Right cardiac atrium (tissue), 5 donors: ENCODE results near the gene GLIPR2. TPM values are rescaled to one million over a fixed set of nuclear protein-coding genes. Genes with fewer than 3 reads are reported as not detected.

Source experiments
- ATAC-seq, 2 donors: fragments of 200-7000 bp; cut with Tn5 transposase; one replicate each; pipeline versions ENCODE4 v1.8.0 to v1.9.1; 2020; ENCODE audit warnings: moderate library complexity in 2 of 2, mild to moderate bottlenecking in 1 of 2
- DNase-seq, 3 donors: peaks; one replicate each; pipeline ENCODE4 v3.0.0-alpha.2; 2020
- H3K27ac ChIP-seq: one replicate; pipeline ENCODE4 v1.5.1; 2013; ENCODE audit warnings: mild to moderate bottlenecking, low read length, control low read depth, moderate library complexity
- H3K27me3 ChIP-seq: one replicate; pipeline ENCODE4 v1.6.1; 2013; ENCODE audit not compliant: control insufficient read depth, insufficient read depth
- H3K4me1 ChIP-seq: one replicate; pipeline ENCODE4 v1.6.1; 2013; ENCODE audit warnings: low read length; ENCODE audit not compliant: control insufficient read depth, insufficient read depth
- H3K4me3 ChIP-seq: one replicate; pipeline ENCODE4 v1.5.1; 2013; ENCODE audit warnings: low read length, control low read depth
- H3K9me3 ChIP-seq: one replicate; pipeline ENCODE4 v1.6.1; 2013; ENCODE audit warnings: low read length; ENCODE audit not compliant: control insufficient read depth
- WGBS: extraction: QIAGEN DNeasy Blood & Tissue Kit; methylation state at CpG from one replicate; pipeline ENCODE4 v1.1.7; 2013; 5-methylcytosine and 5-hydroxymethylcytosine counted together
- intact Hi-C, 4 donors: fragments of 100-400 bp; cut with DNase I; formaldehyde crosslinking; loops; one replicate each; pipeline versions ENCODE4 v1.11.0 to v1.14.0; 2022 to 2023
- polyA plus RNA-seq: library from polyadenylated mRNA; stranded (reverse); fragments of 200-250 nt; gene quantifications from one replicate; pipeline ENCODE4 v1.2.3, GENCODE V29; 2013
- total RNA-seq, 4 donors: library from RNA; stranded (reverse); fragmentation: NEBNext Ultra II Directional; extraction: Animal tissue kit (Norgen Biotek cat#: 25700); gene quantifications; one replicate each; pipeline ENCODE4 v1.2.1, GENCODE V29; 2021
- donor health status: healthy with polysubstance abuse.
- donor health status: DM: no; HTN: yes; CAD: no.
- donor health status: DM: no; HTN: no; CAD: no.
- donor health status: DM: no; HTN: yes; CAD: no; lungs with severe emphysema.
- donor health status: DM: yes; HTN: yes; CAD: no.

GLIPR2 gene
- total and polyA plus RNA-seq, 5 donors = 8.8 to 23.2 (median 12.8) TPM

- ATAC-seq (peak in 1 of 2 donors; percentile 76), DNase-seq (peak in 1 of 3 donors; percentile 24)
- intact Hi-C loops = loop anchor here (2.0 to 10.0 kb wide), 2 partner anchors 63 to 65 kb away; partner anchors contain the start of gene CCIN (in 1 of the 4)
- WGBS = 59% methylated on average over 4 of the region's 4 CpGs
- H3K4me1 ChIP-seq = no peaks in the 10 kb centered on the region
- H3K9me3 ChIP-seq = no peaks in the 10 kb centered on the region
- no peak overlapping the region for H3K27ac ChIP-seq
- H3K4me3 ChIP-seq = no peak overlapping the region
- no peaks in the 10 kb centered on the region for H3K27me3 ChIP-seq
These were observed 34.4 kb upstream of the GLIPR2 start for GRCh38 chr9:36101916-36102741.

GRCh38 chr9:36102742-36103495 lies 33.6 kb upstream of the GLIPR2 start:
- 72% methylated on average over 10 of the region's 10 CpGs for WGBS
- Histone ChIP-seq H3K4me3 (no peak overlapping the region), H3K27ac (no peak overlapping the region), H3K4me1 (no peaks in the 10 kb centered on the region), H3K27me3 (no peaks in the 10 kb centered on the region), H3K9me3 (no peaks in the 10 kb centered on the region)
- intact Hi-C loops = loop anchor here (2.0 to 10.0 kb wide), 2 partner anchors 62 to 64 kb away; partner anchors contain the start of gene CCIN (in 1 of the 4)
- DNase-seq (peak; percentile 83 to 93 (median 88)), ATAC-seq (peak; percentile 91 to 94)

GRCh38 chr9:36109071-36109470 lies 27.5 kb upstream of the GLIPR2 start:
- Histone ChIP-seq H3K9me3 (no peaks in the 10 kb centered on the region), H3K27ac (no peak overlapping the region), H3K4me3 (no peak overlapping the region), H3K27me3 (no peaks in the 10 kb centered on the region), H3K4me1 (no peaks in the 10 kb centered on the region)
- 42% methylated on average over 2 of the region's 2 CpGs for WGBS
- intact Hi-C loops = loop anchor here in 1 of 4 donors (10.0 kb wide), 1 partner anchor 56 kb away; the partner anchor contains the start of gene CCIN
- no peak for ATAC-seq
- no peak for DNase-seq

- DNase-seq = no peak
- no peak overlapping the region for H3K4me3 ChIP-seq
- H3K27me3 ChIP-seq = no peaks in the 10 kb centered on the region
- H3K27ac ChIP-seq = no peak overlapping the region
- intact Hi-C loops = no loop called here
- no peaks in the 10 kb centered on the region for H3K4me1 ChIP-seq
- no peak for ATAC-seq
- 91% methylated on average over 2 of the region's 2 CpGs for WGBS
- no peaks in the 10 kb centered on the region for H3K9me3 ChIP-seq
These were observed 26.1 kb upstream of the GLIPR2 start for GRCh38 chr9:36110434-36110833.

GRCh38 chr9:36112516-36112915 lies 24.0 kb upstream of the GLIPR2 start:
- no peaks in the 10 kb centered on the region for H3K9me3 ChIP-seq
- DNase-seq (no peak), ATAC-seq (no peak)
- 84% methylated on average over 3 of the region's 3 CpGs for WGBS
- no peaks in the 10 kb centered on the region for H3K4me1 ChIP-seq
- H3K27ac ChIP-seq = no peak overlapping the region
- intact Hi-C loops = no loop called here
- H3K27me3 ChIP-seq = no peaks in the 10 kb centered on the region
- H3K4me3 ChIP-seq = no peak overlapping the region

GRCh38 chr9:36113999-36114398 lies 22.5 kb upstream of the GLIPR2 start:
- Histone ChIP-seq H3K27ac (no peak overlapping the region), H3K4me1 (no peaks in the 10 kb centered on the region), H3K9me3 (no peaks in the 10 kb centered on the region), H3K27me3 (no peaks in the 10 kb centered on the region), H3K4me3 (no peak overlapping the region)
- intact Hi-C loops = no loop called here
- DNase-seq (no peak), ATAC-seq (no peak)
- WGBS = 76% methylated on average over 2 of the region's 2 CpGs

- ATAC-seq (no peak), DNase-seq (no peak)
- Histone ChIP-seq H3K4me1 (no peaks in the 10 kb centered on the region), H3K27me3 (no peaks in the 10 kb centered on the region), H3K4me3 (no peak overlapping the region), H3K9me3 (no peaks in the 10 kb centered on the region), H3K27ac (no peak overlapping the region)
- intact Hi-C loops = no loop called here
- WGBS = 86% methylated on average over 3 of the region's 3 CpGs
These were observed 19.9 kb upstream of the GLIPR2 start for GRCh38 chr9:36116593-36116992.

- intact Hi-C loops = no loop called here
- WGBS = 95% methylated on average over 2 of the region's 2 CpGs
These were observed 18.3 kb upstream of the GLIPR2 start for GRCh38 chr9:36118201-36118600.

GRCh38 chr9:36118706-36119105 lies 17.8 kb upstream of the GLIPR2 start:
- DNase-seq (no peak), ATAC-seq (no peak)
- WGBS = 78% methylated on average over 15 of the region's 15 CpGs
- Histone ChIP-seq H3K4me3 (no peak overlapping the region), H3K9me3 (no peaks in the 10 kb centered on the region), H3K27ac (no peak overlapping the region), H3K4me1 (no peaks in the 10 kb centered on the region), H3K27me3 (no peaks in the 10 kb centered on the region)
- intact Hi-C loops = no loop called here

More at GRCh38 chr9:36118201-36118600, 18.3 kb upstream of the GLIPR2 start:
- DNase-seq = no peak
- Histone ChIP-seq H3K27ac (no peak overlapping the region), H3K9me3 (no peaks in the 10 kb centered on the region), H3K27me3 (no peaks in the 10 kb centered on the region), H3K4me1 (no peaks in the 10 kb centered on the region), H3K4me3 (no peak overlapping the region)
- ATAC-seq = no peak

- WGBS = 90% methylated on average over 7 of the region's 7 CpGs
These were observed 17.1 kb upstream of the GLIPR2 start for GRCh38 chr9:36119476-36119875.

GRCh38 chr9:36120705-36121104 lies 15.8 kb upstream of the GLIPR2 start:
- H3K4me3 ChIP-seq = no peak overlapping the region
- 86% methylated on average over 4 of the region's 4 CpGs for WGBS
- H3K27ac ChIP-seq = no peak overlapping the region
- DNase-seq (no peak), ATAC-seq (no peak)
- no peaks in the 10 kb centered on the region for H3K27me3 ChIP-seq
- intact Hi-C loops = no loop called here
- H3K9me3 ChIP-seq = no peaks in the 10 kb centered on the region
- H3K4me1 ChIP-seq = no peaks in the 10 kb centered on the region

More at GRCh38 chr9:36119476-36119875, 17.1 kb upstream of the GLIPR2 start:
- DNase-seq (no peak), ATAC-seq (no peak)
- Histone ChIP-seq H3K27ac (no peak overlapping the region), H3K4me3 (no peak overlapping the region), H3K4me1 (no peaks in the 10 kb centered on the region), H3K9me3 (no peaks in the 10 kb centered on the region), H3K27me3 (no peaks in the 10 kb centered on the region)
- intact Hi-C loops = no loop called here
